NCI-H2227 (cell line): ENCODE results near the gene OTOR.
A peak's percentile ranks its signal among the peaks of the same experiment; 100 is the strongest.

Experiments
- DNase-seq: peaks from one replicate; lab custom pipeline; 2025; ENCODE audit not compliant: unreplicated experiment; lab: John Stamatoyannopoulos, UW

The OTOR gene

DNA sequence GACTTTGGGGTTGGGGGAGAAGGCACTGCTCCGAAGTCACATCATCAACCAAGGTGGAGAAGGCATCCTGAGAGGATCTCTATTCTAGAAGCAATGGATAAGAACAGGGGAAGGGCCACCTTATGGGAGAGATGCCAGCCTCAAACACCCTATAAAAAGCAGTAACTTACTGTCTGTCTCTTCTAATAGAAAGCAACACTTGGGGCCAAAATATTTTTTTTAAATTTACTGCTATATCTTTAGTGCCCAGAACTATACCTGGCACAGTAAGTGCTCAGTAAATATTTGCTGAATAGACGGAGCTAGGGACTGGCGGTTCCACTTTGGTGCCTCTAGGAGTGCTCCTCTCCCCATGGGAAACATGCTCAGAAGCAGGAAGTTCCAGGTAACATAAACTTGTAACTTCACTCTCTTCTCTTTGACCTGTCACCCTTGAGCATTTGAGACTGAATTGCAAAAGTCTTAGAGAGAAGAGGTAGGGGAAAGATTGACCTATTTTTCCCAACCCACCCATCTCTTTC, 807 bp upstream of the OTOR start:
- DNase-seq, result no peak

DNA sequence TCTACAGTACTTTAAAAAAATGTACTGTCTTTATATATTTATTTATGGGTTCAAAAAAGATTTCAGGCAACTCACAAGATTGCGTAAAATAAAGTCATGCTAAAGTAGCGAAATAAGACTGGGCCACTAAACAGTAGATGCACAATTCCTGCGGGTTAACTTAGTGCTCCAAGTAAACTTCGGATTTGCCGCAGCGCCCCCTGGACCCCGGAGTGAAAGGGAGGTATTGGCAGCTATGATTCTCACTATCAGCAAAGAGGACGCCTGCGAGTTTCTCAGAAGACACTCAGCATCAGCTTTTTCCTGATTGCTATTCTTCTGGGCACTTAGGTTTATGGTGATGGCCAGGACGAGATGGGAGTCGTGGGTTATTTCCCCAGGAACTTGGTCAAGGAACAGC, 1.4 kb downstream of the OTOR start:
- no peak for DNase-seq

DNA sequence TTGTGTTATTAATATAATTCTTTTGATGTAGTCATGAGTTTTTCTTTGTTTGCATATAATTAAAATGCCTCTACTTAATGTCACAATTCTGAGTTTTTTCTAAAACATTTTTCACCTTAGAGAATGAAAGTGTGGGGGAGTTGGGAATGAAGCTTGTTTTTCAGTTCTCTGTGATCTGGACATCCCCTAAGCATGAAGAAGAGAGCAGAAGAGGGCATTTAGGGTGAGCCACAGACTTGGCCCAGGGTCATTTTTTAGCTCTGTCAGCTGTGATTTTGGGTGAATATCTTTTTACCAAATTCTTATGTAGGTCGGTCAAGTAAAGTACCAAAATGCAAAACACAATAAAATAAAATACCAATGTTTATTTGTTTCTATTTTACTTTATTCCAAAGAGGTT, 3.9 kb downstream of the OTOR start:
- no peak for DNase-seq

DNA sequence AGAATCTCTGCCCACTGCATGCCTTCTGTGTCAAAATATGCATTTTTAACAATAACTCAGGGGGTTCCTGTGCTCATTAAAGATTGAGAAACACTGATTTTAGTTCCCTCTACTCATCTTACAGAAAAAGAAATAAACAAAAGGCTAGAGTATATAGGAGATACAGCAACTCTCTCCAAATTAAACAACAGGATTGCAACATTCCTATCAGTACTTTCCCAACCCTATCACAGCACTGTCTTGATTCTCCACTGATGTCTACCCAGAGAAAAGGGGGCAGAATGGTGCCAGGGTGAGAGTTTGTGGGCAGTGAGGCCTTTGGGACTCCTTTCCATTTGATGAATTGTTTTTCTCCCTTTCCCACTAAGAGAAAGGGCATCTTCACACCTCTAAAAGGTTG, 4.7 kb downstream of the OTOR start:
- DNase-seq, result no peak

DNA sequence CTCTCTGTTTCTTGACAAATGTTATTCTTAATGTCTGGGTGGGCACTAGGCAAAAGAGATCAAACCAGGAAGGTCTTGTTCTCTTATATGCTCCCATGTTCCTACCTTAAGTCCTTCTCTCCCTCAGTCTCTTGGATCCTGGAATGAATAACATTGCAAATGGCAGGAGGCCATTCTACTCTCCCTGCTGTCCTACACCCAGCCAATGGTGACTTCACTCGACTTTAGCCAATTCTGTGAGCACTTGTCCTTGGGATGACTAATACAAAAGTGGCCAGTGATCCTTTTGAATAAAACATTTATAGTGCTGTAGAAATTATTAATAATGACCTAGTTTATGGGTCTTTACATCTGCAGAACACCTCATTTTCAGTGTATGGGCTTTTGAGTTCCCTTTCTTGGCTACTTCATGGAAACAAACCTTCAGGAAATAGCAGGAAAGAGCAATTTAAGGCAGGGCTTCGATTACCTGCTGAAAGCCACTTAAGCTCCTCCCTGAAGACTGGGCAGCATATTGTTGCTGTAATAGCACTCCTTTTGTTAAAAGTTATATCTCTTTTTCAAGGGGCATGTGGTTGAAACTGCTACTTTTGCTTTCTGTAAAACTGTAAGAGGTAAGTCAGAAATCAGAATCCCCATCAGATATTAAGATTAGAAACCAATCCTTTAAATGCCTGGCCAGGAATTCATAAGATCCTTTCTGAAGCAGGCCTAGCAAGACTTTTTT, 10.5 kb downstream of the OTOR start:
- DNase-seq, result no peak

DNA sequence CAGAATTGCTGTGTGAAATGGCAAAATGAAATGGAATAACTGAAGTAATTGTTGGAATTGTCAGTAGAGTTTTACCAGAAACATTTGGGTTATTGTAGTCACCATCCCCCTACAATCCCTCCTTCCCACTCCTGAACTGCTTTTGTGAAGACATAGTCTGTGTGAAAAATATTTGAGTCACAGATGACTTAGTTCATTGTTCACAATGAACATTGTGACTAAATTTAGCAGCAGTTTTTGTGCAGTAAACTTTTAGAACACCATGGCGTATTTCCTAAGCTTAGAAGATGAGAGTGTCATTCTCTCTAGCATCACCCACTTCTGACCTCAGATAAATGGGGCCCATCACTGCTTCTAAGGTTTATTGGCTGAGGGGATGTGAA, 11.0 kb downstream of the OTOR start:
- DNase-seq, result no peak

DNA sequence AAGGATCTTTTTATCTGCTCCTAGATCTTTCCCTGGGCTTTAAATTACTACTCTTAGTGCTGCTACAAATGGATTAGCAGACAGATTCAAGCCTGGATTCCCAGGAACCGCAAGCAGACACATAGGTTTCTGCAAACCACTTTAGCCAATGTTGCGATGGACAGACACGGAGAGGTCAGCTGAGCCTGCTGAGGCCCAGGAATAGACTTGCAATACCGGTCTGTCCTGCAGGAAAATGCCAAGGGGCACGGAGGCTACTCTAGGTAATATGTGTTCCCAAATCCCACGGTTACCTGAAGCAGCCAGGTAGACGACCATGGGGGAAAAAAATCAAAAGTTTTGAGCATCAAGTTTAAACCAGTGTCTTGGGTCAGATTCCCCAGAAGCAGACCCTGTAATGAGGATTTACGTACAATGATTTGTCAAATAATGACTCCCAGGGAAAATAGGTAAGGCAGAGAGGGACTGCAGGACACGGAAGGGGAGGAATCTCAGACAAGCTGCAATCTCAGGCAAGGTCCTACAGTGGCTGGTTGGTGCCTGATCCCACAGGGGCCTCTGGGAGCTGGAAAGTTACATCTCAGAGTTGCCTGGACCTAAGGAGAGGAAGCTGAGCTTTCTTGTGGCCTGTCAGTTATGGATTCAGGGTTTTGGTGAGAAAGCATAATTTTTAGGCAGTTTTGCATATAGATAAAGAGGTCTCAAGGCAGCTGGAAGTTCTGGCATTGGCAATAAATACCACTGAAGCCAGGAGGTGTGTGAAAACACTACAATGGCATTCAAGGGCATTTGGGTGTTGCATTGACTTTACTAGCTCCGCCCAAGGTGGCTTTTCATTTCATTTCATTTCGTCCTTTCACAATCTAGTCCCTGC, 12.5 kb downstream of the OTOR start:
- no peak for DNase-seq

DNA sequence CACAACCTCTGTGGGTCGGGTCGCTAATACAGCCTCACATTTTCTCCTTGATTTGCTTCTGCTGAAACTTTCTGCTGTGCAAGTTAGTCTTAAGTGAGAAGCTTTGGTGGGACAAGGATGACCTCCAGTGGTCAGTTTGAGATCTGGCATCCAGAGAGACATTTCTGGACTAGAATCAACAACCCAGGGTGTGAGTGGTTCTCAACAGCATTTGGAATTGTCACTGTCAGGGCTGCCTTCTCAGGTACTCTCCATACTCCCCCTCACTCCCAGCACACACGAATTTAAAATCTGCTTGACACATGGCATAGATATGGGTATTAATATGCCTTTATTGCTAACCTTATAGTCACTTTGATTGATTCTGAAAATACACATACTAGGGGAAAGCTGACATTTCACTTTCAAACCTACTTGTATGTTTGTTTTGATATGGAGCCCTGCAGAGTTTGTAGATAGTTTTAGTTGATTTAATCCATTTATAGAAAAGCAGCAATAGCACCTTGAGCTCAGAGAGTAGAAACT, 13.2 kb downstream of the OTOR start:
- peak; percentile 71 for DNase-seq

DNA sequence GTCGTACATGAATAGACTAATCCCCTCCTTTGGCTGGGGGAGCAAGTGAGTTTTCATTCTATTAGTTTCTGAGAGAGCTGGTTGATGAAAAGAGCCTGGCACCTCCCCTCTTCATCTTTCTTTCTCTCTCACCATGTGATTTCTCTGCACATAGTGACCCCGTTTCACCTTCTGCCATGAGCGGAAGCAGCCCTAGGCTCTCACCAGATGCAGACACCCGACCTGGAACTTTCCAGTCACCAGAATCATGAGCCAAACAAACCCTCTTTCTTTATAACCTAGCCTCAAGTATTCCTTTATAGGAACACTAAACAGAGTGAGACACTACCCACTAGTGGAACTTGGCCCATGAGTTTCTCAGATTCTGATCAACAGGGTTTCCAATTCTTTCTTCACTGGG, 16.4 kb downstream of the OTOR start:
- DNase-seq, result no peak

DNA sequence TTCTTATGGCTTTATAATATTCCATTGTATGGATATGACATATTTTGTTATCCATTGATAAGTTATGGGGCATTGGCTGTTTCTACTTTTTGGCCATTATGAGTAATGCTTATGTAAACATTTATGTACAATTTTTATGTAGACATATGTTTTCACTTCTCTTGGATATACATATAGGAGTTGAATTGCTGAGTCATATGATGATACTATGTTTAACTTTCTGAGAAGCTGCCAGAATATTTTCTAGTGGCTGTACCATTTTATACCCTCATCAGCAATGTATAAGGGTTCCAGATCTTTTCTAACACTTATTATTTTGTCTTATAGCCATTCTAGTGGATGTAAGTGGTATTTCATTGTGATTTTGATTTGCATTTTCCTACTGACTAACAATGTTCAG, 23.1 kb downstream of the OTOR start:
- DNase-seq, result no peak

DNA sequence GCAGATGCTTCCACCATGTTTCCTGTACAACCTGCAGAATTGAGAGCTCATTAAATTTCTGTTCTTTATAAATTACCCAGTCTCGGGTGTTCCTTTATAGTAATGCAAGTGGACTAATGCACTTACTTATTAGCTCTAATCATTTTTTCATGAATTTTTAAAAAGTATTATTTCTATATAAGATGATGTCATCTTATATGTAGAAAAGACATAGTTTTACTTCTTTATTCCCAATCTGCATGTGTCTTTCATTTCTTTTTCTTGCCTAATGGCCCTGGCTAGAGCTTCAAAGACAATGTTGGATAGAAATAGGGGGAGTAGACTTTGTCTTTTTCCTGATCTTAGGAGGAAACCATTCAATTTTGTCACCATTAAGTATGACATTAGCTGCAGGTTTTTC, 27.8 kb downstream of the OTOR start:
- no peak for DNase-seq

DNA sequence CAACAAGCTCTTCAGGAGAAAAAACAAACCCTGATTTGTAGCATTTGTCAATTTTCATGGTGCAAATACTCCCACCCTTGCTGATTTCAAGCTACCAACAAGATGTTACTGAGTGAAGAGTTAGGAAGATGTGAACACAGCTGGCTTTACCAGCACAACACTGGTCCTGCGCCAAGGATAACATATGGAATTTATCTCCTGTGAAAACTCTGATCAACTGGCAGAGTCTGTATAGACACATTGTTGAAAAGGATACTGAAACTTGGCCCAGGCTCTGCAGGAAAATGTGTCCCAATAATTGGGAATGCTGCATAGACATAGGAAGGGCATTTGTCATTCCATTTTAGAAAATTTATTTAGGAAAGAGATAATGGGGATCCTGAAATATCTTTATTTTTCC, 29.0 kb downstream of the OTOR start:
- no peak for DNase-seq

DNA sequence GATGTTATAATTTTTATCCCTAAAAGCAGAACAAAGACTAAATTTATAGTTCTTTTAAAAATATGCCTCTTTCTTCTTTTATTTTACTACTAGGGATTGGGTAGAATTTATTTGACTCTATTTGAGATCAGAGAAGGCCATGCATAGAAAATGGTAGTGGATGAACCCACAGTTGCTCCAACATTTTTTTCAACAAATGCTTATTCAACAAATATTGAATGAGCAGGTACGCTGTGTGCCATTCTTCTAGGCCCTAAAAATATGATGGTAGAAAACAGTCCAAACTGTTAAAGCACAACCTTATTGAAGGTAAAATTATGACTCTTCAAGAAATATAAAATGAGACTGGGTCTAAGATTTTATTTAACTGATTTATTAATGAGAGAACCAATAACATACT, 30.0 kb downstream of the OTOR start:
- DNase-seq, result no peak

DNA sequence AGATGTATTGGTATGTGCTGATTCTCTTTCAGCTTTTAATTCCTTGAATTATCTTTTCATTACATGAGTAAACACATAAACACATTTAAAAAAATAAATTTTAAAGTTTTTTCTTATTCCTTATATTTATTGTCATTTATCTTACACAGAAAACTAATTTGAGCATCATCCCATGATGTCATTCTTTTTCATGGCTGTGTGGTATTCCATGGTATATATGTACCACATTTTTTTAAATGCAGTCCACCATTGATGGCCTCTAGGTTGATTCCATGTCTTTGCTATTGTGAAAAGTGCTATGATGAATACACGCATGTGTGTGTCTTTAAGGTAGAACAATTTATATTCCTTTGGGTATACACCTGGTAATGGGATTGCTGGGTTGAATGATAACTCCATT, 33.3 kb downstream of the OTOR start:
- DNase-seq, result no peak

DNA sequence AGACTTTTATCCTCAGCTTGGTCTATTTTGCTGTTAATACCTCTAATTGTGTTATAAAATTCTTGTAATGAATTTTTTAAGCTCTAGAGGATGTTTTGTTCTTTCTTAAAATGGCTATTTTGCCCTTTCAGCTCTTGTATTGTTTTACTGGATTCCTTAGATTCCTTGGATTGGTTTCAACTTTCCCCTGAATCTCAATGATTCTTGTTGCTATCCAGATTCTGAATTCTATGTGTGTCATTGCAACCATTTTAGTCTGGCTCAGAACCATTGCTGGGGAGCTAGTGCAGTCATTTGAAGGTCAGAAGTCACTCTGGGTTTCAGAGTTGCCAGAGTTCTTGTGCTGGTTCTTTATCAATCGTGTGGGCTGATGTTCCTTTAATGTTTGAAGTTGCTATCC, 37.1 kb downstream of the OTOR start:
- no peak for DNase-seq
